Measurements from ENCODE around the gene ATP6V1F. TPM values are rescaled to one million over a fixed set of nuclear protein-coding genes. Genes with fewer than 3 reads are reported as not detected.

ATP6V1F gene
- polyA plus RNA-seq, 2 donors = 260 to 273 TPM

GRCh38 chr7:128888039-128888755, 25.5 kb downstream of the ATP6V1F start:
- H3K4me3 ChIP-seq (ENCODE audit: low read depth in 1 of 2, low read length in 2 of 2) = no peak overlapping the region
- H3K9me3 ChIP-seq (ENCODE audit: control insufficient read depth in 2 of 2, insufficient read depth in 1 of 2, low read depth in 1 of 2, low read length in 1 of 2) = no peaks in the 10 kb centered on the region
- peaks cover 0 to 3% of the 10 kb centered on the region in 2 donors for H3K27me3 ChIP-seq (ENCODE audit: control insufficient read depth in 1 of 2, insufficient read depth in 2 of 2, low read length in 2 of 2)
- WGBS, 2 donors = 82 to 83% methylated on average over 7 of the region's 7 CpGs
- peaks cover 4 to 20% of the 10 kb centered on the region in 2 donors for H3K4me1 ChIP-seq (ENCODE audit: control insufficient read depth in 2 of 2, insufficient read depth in 2 of 2, low read length in 1 of 2)
- H3K27ac ChIP-seq (ENCODE audit: low read depth in 2 of 2, low read length in 1 of 2) = no peak overlapping the region
- H3K36me3 ChIP-seq (ENCODE audit: control insufficient read depth in 2 of 2, insufficient read depth in 2 of 2, low read length in 1 of 2) = no peaks in the 10 kb centered on the region

- Histone ChIP-seq H3K27ac (ENCODE audit: low read depth in 2 of 2, low read length in 1 of 2) (no peak overlapping the region), H3K9me3 (ENCODE audit: control insufficient read depth in 2 of 2, insufficient read depth in 1 of 2, low read depth in 1 of 2, low read length in 1 of 2) (no peaks in the 10 kb centered on the region), H3K4me3 (ENCODE audit: low read depth in 1 of 2, low read length in 2 of 2) (no peak overlapping the region), H3K4me1 (ENCODE audit: control insufficient read depth in 2 of 2, insufficient read depth in 2 of 2, low read length in 1 of 2) (peaks cover 4 to 25% of the 10 kb centered on the region in 2 donors), H3K27me3 (ENCODE audit: control insufficient read depth in 1 of 2, insufficient read depth in 2 of 2, low read length in 2 of 2) (peaks cover 0 to 3% of the 10 kb centered on the region in 2 donors), H3K36me3 (ENCODE audit: control insufficient read depth in 2 of 2, insufficient read depth in 2 of 2, low read length in 1 of 2) (no peaks in the 10 kb centered on the region)
- WGBS, 2 donors = 63 to 70% methylated on average over 11 of the region's 11 CpGs
Measured at GRCh38 chr7:128888756-128889095, 26.1 kb downstream of the ATP6V1F start.

GRCh38 chr7:128889121-128889520, 26.5 kb downstream of the ATP6V1F start:
- peaks cover 0 to 3% of the 10 kb centered on the region in 2 donors for H3K27me3 ChIP-seq (ENCODE audit: control insufficient read depth in 1 of 2, insufficient read depth in 2 of 2, low read length in 2 of 2)
- WGBS, 2 donors = 55 to 68% methylated on average over 8 of the region's 8 CpGs
- no peak overlapping the region for H3K27ac ChIP-seq (ENCODE audit: low read depth in 2 of 2, low read length in 1 of 2)
- H3K4me1 ChIP-seq (ENCODE audit: control insufficient read depth in 2 of 2, insufficient read depth in 2 of 2, low read length in 1 of 2) = peaks cover 4 to 27% of the 10 kb centered on the region in 2 donors
- H3K36me3 ChIP-seq (ENCODE audit: control insufficient read depth in 2 of 2, insufficient read depth in 2 of 2, low read length in 1 of 2) = no peaks in the 10 kb centered on the region
- H3K9me3 ChIP-seq (ENCODE audit: control insufficient read depth in 2 of 2, insufficient read depth in 1 of 2, low read depth in 1 of 2, low read length in 1 of 2) = no peaks in the 10 kb centered on the region
- no peak overlapping the region for H3K4me3 ChIP-seq (ENCODE audit: low read depth in 1 of 2, low read length in 2 of 2)

- Histone ChIP-seq H3K9me3 (ENCODE audit: control insufficient read depth in 2 of 2, insufficient read depth in 1 of 2, low read depth in 1 of 2, low read length in 1 of 2) (no peaks in the 10 kb centered on the region), H3K4me1 (ENCODE audit: control insufficient read depth in 2 of 2, insufficient read depth in 2 of 2, low read length in 1 of 2) (peaks cover 4 to 27% of the 10 kb centered on the region in 2 donors), H3K27ac (ENCODE audit: low read depth in 2 of 2, low read length in 1 of 2) (peak overlapping the region; percentile 36 to 78), H3K4me3 (ENCODE audit: low read depth in 1 of 2, low read length in 2 of 2) (peak overlapping the region; percentile 35 to 61), H3K36me3 (ENCODE audit: control insufficient read depth in 2 of 2, insufficient read depth in 2 of 2, low read length in 1 of 2) (no peaks in the 10 kb centered on the region), H3K27me3 (ENCODE audit: control insufficient read depth in 1 of 2, insufficient read depth in 2 of 2, low read length in 2 of 2) (peaks cover 0 to 3% of the 10 kb centered on the region in 2 donors)
- WGBS, 2 donors = 24 to 25% methylated on average over 39 to 67 of the region's 67 CpGs
Measured at GRCh38 chr7:128890306-128891109, 27.9 kb downstream of the ATP6V1F start.

- no peaks in the 10 kb centered on the region for H3K9me3 ChIP-seq (ENCODE audit: control insufficient read depth in 2 of 2, insufficient read depth in 1 of 2, low read depth in 1 of 2, low read length in 1 of 2)
- WGBS, 2 donors = 30 to 35% methylated on average over 36 to 41 of the region's 41 CpGs
- no peaks in the 10 kb centered on the region for H3K36me3 ChIP-seq (ENCODE audit: control insufficient read depth in 2 of 2, insufficient read depth in 2 of 2, low read length in 1 of 2)
- peaks cover 0 to 3% of the 10 kb centered on the region in 2 donors for H3K27me3 ChIP-seq (ENCODE audit: control insufficient read depth in 1 of 2, insufficient read depth in 2 of 2, low read length in 2 of 2)
- H3K27ac ChIP-seq (ENCODE audit: low read depth in 2 of 2, low read length in 1 of 2) = peak overlapping the region; percentile 36 to 78
- H3K4me3 ChIP-seq (ENCODE audit: low read depth in 1 of 2, low read length in 2 of 2) = peak overlapping the region; percentile 35 to 61
- H3K4me1 ChIP-seq (ENCODE audit: control insufficient read depth in 2 of 2, insufficient read depth in 2 of 2, low read length in 1 of 2) = peaks cover 4 to 27% of the 10 kb centered on the region in 2 donors
Measured at GRCh38 chr7:128891110-128891941, 28.7 kb downstream of the ATP6V1F start.

GRCh38 chr7:128891942-128892269, 29.2 kb downstream of the ATP6V1F start:
- peaks cover 0 to 3% of the 10 kb centered on the region in 2 donors for H3K27me3 ChIP-seq (ENCODE audit: control insufficient read depth in 1 of 2, insufficient read depth in 2 of 2, low read length in 2 of 2)
- no peaks in the 10 kb centered on the region for H3K36me3 ChIP-seq (ENCODE audit: control insufficient read depth in 2 of 2, insufficient read depth in 2 of 2, low read length in 1 of 2)
- H3K9me3 ChIP-seq (ENCODE audit: control insufficient read depth in 2 of 2, insufficient read depth in 1 of 2, low read depth in 1 of 2, low read length in 1 of 2) = no peaks in the 10 kb centered on the region
- peaks cover 4 to 27% of the 10 kb centered on the region in 2 donors for H3K4me1 ChIP-seq (ENCODE audit: control insufficient read depth in 2 of 2, insufficient read depth in 2 of 2, low read length in 1 of 2)
- H3K4me3 ChIP-seq (ENCODE audit: low read depth in 1 of 2, low read length in 2 of 2) = peak overlapping the region in 1 of 2 donors; percentile 61
- 66% methylated on average over 11 of the region's 11 CpGs for WGBS, 2 donors
- H3K27ac ChIP-seq (ENCODE audit: low read depth in 2 of 2, low read length in 1 of 2) = peak overlapping the region; percentile 36 to 72

GRCh38 chr7:128892521-128893250, 30.0 kb downstream of the ATP6V1F start:
- Histone ChIP-seq H3K9me3 (ENCODE audit: control insufficient read depth in 2 of 2, insufficient read depth in 1 of 2, low read depth in 1 of 2, low read length in 1 of 2) (no peaks in the 10 kb centered on the region), H3K36me3 (ENCODE audit: control insufficient read depth in 2 of 2, insufficient read depth in 2 of 2, low read length in 1 of 2) (no peaks in the 10 kb centered on the region), H3K27me3 (ENCODE audit: control insufficient read depth in 1 of 2, insufficient read depth in 2 of 2, low read length in 2 of 2) (peaks cover 0 to 3% of the 10 kb centered on the region in 2 donors), H3K4me3 (ENCODE audit: low read depth in 1 of 2, low read length in 2 of 2) (no peak overlapping the region), H3K27ac (ENCODE audit: low read depth in 2 of 2, low read length in 1 of 2) (peak overlapping the region; percentile 68 to 84), H3K4me1 (ENCODE audit: control insufficient read depth in 2 of 2, insufficient read depth in 2 of 2, low read length in 1 of 2) (peaks cover 4 to 27% of the 10 kb centered on the region in 2 donors)
- 57 to 65% methylated on average over 11 to 13 of the region's 13 CpGs for WGBS, 2 donors

GRCh38 chr7:128893251-128894100, 30.8 kb downstream of the ATP6V1F start:
- WGBS, 2 donors = 75 to 80% methylated on average over 23 of the region's 23 CpGs
- Histone ChIP-seq H3K27me3 (ENCODE audit: control insufficient read depth in 1 of 2, insufficient read depth in 2 of 2, low read length in 2 of 2) (peaks cover 0 to 3% of the 10 kb centered on the region in 2 donors), H3K36me3 (ENCODE audit: control insufficient read depth in 2 of 2, insufficient read depth in 2 of 2, low read length in 1 of 2) (no peaks in the 10 kb centered on the region), H3K9me3 (ENCODE audit: control insufficient read depth in 2 of 2, insufficient read depth in 1 of 2, low read depth in 1 of 2, low read length in 1 of 2) (no peaks in the 10 kb centered on the region), H3K4me3 (ENCODE audit: low read depth in 1 of 2, low read length in 2 of 2) (no peak overlapping the region), H3K4me1 (ENCODE audit: control insufficient read depth in 2 of 2, insufficient read depth in 2 of 2, low read length in 1 of 2) (peaks cover 4 to 27% of the 10 kb centered on the region in 2 donors), H3K27ac (ENCODE audit: low read depth in 2 of 2, low read length in 1 of 2) (peak overlapping the region; percentile 68 to 84)
